NOMO-1 treated with DMSO at 0.1 percent for 48 hours (cell line): ENCODE results near the gene SRRM5.
A peak's percentile ranks its signal among the peaks of the same experiment; 100 is the strongest.
"Not testable (repeated sequence)": the region's sequence is repeated elsewhere in the genome, so short reads cannot be mapped to it uniquely, and the experiment has no call there.

ENCODE experiments used
- DNase-seq: peaks from one replicate; lab custom pipeline; 2025; ENCODE audit not compliant: unreplicated experiment; lab: John Stamatoyannopoulos, UW

Gene SRRM5

GRCh38 chr19:43591904-43592772, 19.8 kb upstream of the SRRM5 start:
- no peak for DNase-seq

- no peak for DNase-seq
These were observed 19.0 kb upstream of the SRRM5 start for GRCh38 chr19:43592800-43593350.

GRCh38 chr19:43594081-43594697, 17.7 kb upstream of the SRRM5 start:
- no peak for DNase-seq

GRCh38 chr19:43594710-43595604, 16.9 kb upstream of the SRRM5 start:
- DNase-seq = peak; percentile 68

- DNase-seq = peak; percentile 46
These were observed 16.3 kb upstream of the SRRM5 start for GRCh38 chr19:43595605-43595998.

GRCh38 chr19:43595999-43596841, 15.7 kb upstream of the SRRM5 start, which contains the start of the genes IRGQ and ZNF576:
IRGQ (minus strand) TSS chr19:43596134; CDS start chr19:43595338, 796 bp downstream.
ZNF576 (plus strand) TSS chr19:43596595; CDS start chr19:43597109, 514 bp downstream.
- DNase-seq = peak; percentile 98

- no peak for DNase-seq
These were observed 14.9 kb upstream of the SRRM5 start for GRCh38 chr19:43596842-43597461.

GRCh38 chr19:43597876-43598275, 14.0 kb upstream of the SRRM5 start:
- peak; percentile 30 for DNase-seq

- no peak for DNase-seq
These were observed 13.2 kb upstream of the SRRM5 start for GRCh38 chr19:43598445-43599240.

GRCh38 chr19:43599635-43600295, 12.1 kb upstream of the SRRM5 start:
- no peak for DNase-seq

GRCh38 chr19:43600326-43600725, 11.6 kb upstream of the SRRM5 start:
- DNase-seq = not testable (repeated sequence)

GRCh38 chr19:43605875-43606568, 5.9 kb upstream of the SRRM5 start:
- DNase-seq = no peak

GRCh38 chr19:43606569-43607229, 5.2 kb upstream of the SRRM5 start:
- no peak for DNase-seq

GRCh38 chr19:43607238-43608205, 4.4 kb upstream of the SRRM5 start:
- DNase-seq = no peak

- DNase-seq = no peak
These were observed 2.0 kb upstream of the SRRM5 start for GRCh38 chr19:43609872-43610271.

GRCh38 chr19:43610493-43610892, 1.4 kb upstream of the SRRM5 start:
- no peak for DNase-seq
